GM12891 (cell line): Measurements from ENCODE around the gene NAA80.

Experiments used
- PAX5 ChIP-seq: IDR thresholded peaks from 2 replicates; pipeline ENCODE4 v1.6.1; 2011; ENCODE audit warnings: low read length, moderate library complexity, mild to moderate bottlenecking; ENCODE audit not compliant: insufficient read depth, severe bottlenecking
- POLR2A ChIP-seq: IDR thresholded peaks from 2 replicates; pipeline ENCODE4 v1.6.1; 2011; ENCODE audit warnings: low read depth, low read length, control low read depth
- POLR2AphosphoS5 ChIP-seq: IDR thresholded peaks from 2 replicates; pipeline ENCODE4 v1.6.1; 2011; ENCODE audit warnings: low read depth, low read length, control low read depth
- SPI1 ChIP-seq: IDR thresholded peaks from 2 replicates; pipeline ENCODE4 v1.6.1; 2011; ENCODE audit warnings: low read depth, low read length, control low read depth
- TAF1 ChIP-seq: IDR thresholded peaks from 2 replicates; pipeline ENCODE4 v1.6.1; 2011; ENCODE audit warnings: low read depth, low read length, control low read depth

- no peak for TF ChIP-seq POLR2A
- TF ChIP-seq TAF1: no peak
- no peak for TF ChIP-seq POLR2AphosphoS5
- no peak for TF ChIP-seq PAX5
- no peak for TF ChIP-seq SPI1
Observed at GRCh38 chr3:50275996-50276761, 23.0 kb downstream of the NAA80 start.
